SK-N-MC (cell line): ENCODE measurements around the gene SLC5A10.

ENCODE experiments used
- EZH2 ChIP-seq: fragments of 200-600 bp; sonication (generic); IDR thresholded peaks from one replicate; pipeline ENCODE4 v1.6.1; 2017; ENCODE audit warnings: antibody characterized with exemption
- POLR2AphosphoS5 ChIP-seq: IDR thresholded peaks from 2 replicates; pipeline ENCODE4 v1.6.1; 2012; ENCODE audit warnings: mild to moderate bottlenecking, low read depth, low read length, borderline replicate concordance

- TF ChIP-seq EZH2, result no peak
- no peak for TF ChIP-seq POLR2AphosphoS5
These were observed 12.6 kb downstream of the SLC5A10 start for GRCh38 chr17:18964550-18964949.
